Measurements from ENCODE around the gene TRABD2A.
"Not testable (repeated sequence)": the region's sequence is repeated elsewhere in the genome, so short reads cannot be mapped to it uniquely, and the experiment has no call there.

TRABD2A gene, protein sequence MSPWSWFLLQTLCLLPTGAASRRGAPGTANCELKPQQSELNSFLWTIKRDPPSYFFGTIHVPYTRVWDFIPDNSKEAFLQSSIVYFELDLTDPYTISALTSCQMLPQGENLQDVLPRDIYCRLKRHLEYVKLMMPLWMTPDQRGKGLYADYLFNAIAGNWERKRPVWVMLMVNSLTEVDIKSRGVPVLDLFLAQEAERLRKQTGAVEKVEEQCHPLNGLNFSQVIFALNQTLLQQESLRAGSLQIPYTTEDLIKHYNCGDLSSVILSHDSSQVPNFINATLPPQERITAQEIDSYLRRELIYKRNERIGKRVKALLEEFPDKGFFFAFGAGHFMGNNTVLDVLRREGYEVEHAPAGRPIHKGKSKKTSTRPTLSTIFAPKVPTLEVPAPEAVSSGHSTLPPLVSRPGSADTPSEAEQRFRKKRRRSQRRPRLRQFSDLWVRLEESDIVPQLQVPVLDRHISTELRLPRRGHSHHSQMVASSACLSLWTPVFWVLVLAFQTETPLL

DNA sequence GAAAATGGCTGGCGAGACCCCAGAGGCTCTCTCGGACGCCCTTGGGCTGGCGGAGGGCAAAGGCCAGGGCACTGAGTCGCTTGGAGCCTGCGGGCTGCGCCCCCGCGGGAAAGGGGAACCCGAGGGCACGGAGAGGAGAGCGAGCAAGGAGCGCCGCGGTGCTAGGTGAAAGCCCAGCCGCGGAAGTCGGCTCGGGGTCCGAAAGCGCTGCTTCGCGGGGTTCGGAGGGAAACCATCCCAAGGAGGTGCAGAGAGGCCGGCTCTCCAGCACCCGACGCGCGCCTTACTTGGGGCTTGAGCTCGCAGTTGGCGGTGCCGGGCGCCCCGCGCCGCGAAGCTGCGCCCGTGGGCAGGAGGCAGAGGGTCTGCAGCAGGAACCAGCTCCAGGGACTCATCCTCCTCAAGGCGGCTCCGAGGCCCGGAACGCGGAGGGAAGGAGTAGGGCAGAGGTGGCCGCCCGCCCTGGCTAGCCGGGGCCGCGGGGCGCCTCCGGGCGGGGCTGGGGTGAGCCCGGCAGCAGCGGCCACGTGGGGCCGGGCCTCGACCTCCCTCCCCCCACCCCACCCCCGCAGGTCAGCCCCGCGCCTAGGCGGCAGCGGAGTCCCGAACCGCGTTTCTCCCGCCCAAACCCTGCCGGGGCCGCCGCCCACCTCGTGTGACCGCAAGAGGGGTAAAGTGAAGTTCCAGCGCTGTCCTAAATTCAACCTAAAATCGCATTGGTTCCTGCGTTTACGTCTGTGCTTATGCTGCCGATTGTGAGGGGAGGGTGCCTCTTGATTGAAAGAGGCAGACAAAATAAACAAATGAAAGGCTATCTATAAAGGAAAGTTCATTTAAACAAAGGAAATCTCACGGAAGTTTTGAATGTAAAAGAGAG is at the start of gene TRABD2A:
TRABD2A (minus strand) TSS at position 440 of the 877 bp plus-strand sequence; CDS start at position 395, 45 bp downstream.
- no peak for DNase-seq

DNA sequence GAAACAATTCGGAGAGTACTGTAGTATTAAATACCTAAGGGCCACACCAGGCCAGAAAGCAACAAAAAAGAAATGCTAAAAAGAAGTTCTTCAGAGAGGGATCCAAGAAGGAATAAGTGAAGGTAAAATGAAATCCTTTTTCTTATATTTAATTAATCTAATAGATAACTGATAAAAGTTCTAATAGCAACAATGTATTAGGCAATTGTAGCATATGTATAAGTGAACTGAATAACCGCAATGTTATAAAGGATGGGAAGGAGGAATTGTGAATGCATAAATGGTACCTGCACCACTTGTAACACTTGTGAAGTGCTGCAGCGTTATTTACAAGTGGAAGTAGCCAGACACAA is 46.4 kb upstream of the TRABD2A start:
- DNase-seq = no peak

DNA sequence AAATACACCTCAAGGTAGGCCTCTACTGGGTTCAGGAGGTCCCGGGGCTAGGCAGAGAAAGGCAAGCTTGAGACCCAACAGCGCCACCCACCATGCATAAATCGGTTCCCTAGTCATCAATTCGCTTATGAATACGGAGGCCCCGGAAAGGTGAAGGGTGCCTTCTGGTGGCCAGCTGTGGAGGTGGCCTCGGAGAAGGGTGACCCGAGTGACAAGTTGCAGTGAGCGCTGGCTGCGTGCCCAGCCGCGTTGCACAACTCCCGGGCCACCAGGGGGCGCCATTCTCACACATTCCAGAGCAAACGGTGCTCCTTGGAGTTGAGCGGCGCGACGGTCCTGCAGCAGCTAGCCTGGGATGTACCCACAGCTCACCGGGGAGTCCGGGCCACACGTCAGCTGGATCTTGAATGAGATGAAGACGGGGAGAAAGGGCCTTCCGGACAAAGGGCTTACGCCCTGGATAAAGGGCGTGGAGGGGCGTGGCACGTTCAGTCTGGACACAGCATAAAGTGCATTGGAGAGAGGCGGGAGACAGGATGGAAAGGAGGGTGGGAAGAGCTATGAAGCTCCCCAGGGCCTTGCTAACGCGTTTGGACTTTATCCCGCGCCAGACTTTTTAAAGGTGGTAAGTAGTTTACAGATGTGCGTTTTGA is 45.0 kb upstream of the TRABD2A start:
- peak; percentile 92 for DNase-seq

DNA sequence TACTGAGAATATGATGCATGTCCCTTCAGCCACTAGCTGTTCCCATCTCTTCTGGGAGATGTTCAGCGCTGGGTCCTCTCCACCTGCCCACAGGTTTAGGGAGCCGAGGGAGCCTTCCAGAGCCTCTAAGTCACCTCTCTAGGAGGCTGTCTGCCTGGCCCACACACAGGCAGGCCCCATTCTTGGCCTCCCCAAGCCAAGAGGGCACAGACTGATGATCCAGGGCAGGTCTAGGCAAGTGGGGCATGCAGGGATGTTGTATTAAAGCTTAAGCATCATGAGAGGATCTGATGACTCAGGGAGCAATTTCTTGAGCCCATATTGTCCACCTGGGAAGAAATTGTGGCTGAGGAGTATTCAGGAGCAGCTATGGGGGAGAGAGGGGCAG is 44.4 kb upstream of the TRABD2A start:
- DNase-seq = no peak

DNA sequence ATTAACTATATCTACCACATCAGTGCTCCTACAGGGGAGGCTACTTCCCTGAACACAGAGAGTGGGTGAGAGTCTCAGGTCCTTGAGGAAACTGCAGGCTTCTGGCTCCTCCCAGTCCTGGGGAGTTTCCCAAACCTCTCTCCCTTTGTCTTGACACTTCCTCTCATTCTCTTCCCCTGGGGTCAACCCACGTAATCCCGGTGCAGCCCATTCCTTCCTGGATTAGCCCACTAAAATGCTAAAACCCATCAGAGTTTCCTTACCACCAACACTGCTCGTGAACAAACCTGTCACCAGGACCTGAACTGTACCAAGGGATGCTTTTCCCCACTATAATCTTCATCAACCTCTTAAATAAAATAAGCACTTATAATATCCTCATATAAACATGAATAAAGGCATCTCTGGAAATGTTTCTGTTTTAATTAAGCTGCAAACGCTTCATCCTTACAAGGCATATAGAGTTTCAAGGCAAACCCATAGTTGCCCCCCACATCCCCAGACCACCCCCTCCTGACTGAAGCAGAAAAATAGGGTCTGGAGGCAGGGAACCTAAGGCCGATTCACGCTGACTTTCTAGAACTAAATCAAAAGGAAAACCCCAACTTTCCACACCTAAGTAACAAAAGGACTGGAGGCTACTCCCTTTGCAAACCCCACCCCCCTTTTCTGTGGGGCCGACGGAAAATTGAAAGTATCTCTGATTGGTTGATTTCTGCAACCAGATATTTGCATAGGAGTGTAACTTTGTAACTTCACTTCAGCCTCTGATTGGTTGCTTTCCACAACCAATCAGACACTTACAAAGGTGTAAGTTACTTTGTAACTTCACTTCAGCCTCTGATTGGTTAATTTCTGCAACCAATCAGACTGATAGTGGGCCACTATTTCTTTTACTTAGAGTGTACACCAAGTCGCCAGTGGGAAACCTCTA is 43.6 kb upstream of the TRABD2A start:
- DNase-seq = no peak

DNA sequence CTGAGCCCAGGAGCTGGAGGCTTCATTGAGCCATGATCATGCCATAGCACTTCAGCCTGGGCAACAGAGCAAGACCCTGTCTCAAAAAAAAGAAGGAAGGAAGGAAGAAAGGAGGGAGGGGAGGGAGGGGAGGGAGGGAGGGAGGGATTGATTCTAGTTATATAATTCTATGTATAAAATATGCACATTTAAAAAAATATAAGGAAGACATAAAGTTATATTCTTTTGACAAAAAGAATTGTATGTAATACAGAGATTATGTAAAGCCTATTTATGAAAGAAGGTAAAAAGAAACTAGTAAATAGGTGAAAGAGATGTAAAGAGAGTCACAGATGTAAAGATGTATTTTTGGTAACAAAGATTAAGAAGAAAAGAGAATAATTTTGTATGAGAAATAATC is 42.1 kb upstream of the TRABD2A start:
- DNase-seq = no peak

DNA sequence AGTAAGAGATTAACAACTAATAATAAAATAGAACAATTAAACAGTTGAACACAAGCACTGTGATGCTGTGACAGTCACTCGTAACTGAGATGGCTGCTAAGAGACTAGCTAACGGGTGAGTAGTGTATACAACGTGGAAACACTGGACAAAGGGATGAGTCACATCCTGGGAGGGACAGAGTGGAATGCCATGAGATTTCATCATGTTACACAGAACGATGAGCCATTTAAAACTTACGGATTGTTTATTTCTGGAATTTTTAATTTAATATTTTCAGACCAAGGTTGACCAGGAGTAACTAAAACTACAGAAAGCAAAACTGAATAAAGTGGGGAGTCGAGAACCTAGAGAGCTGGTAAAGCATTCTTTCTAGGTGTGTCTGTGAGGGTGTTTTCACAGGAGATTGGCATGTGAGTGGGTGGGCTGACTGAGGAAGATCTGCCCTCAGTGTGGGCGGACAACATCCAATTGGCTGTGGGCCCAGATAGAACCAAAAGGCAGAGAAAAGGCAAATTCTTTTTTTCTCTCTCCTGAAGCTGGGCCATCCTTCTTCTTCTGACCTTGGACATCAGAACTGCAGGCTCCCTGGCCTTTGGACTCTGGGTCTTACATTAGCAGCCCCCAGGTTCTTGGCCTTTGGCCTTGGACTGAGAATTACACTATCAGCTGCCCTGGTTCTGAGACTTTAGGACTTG is 39.1 kb upstream of the TRABD2A start:
- DNase-seq = no peak

DNA sequence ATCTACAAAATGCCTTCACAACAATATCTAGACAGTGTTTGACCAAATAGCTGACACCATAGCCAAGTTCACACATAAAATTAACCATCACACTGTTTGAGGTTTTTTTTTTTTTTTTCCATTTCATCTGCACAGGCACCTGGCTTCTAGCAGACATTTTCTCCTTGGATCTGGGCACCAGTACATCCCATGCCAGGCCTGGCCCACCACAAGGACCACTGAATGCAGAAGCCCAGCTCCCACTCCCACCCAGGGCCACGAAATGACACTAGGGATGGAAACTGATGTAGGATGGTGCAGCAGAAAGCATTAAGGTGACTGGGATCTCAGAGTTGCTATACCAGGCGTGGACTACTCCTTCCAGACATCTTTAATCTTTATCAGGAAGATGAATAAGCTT is 37.5 kb upstream of the TRABD2A start:
- no peak for DNase-seq

DNA sequence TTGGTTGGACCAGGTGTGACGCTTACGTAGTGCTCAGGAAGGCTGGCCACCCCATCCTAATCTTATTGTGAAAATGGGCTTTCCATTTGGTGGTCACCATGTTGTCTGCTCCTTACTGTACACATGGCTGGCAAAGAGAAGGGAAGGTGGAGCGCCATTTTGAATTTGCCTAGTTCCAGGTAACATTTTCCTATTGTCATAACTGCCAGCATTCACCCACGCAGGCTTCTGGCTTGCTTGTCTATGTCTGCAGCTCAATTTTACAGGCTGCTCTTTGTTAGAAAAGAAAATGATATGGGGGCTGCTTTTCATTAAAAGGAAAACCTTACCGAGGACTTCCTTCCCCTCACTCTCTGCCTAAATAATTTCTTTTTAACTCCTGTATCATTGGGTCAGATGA is 36.9 kb upstream of the TRABD2A start:
- not testable (repeated sequence) for DNase-seq

DNA sequence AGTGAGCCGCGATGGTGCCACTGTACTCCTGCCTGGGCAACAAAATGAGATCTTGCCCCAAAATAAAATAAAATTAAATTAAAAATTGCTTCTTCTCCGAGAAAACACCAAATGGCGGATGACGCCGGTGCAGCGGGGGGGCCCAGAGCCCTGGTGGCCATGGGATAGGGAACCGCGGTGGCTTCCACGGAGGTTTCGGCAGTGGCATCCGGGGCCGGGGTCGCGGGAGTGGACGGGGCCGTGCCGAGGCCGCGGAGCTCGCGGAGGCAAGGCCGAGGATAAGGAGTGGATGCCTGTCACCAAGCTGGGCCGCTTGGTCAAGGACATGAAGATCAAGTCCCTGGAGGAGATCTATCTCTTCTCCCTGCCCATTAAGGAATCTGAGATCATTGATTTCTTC is 34.8 kb upstream of the TRABD2A start:
- DNase-seq = not testable (repeated sequence)

DNA sequence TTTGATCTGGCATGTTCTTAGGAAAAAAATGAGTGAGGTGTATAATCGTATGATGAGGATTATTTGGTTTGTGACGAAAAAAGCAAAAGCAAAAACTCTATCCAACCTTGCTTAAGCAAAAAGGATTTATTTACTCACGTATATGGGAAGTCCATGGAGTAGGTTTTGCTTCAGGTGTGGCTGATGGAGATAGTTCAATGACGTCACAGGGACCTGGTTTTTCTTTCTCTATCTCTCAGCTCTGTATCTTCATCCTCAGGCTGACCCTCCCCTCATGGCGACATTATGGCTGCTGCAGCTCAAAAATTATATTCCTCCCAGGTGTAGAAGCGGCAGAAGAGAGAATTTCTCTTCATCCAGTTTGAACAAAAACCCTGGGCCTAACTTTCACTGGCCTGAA is 33.5 kb upstream of the TRABD2A start:
- no peak for DNase-seq

DNA sequence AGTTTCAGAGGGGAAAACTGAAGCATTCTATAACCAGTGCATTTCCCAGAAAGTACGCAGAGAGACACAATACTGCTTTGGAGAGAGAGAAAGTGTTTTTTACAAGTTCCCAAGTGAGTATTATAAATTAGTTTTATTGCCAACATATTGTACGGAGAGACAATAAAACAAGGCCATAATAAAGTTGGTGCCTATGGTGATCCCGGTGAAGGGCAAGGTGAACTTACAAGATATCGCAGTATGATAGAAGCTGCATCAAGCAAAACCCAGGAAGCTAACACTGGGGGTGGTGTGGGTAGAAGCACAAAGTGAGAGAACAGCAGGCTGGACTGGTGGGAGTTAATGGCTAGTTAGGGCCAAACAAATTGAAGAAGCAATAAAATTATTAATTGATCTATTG is 32.1 kb upstream of the TRABD2A start:
- no peak for DNase-seq

DNA sequence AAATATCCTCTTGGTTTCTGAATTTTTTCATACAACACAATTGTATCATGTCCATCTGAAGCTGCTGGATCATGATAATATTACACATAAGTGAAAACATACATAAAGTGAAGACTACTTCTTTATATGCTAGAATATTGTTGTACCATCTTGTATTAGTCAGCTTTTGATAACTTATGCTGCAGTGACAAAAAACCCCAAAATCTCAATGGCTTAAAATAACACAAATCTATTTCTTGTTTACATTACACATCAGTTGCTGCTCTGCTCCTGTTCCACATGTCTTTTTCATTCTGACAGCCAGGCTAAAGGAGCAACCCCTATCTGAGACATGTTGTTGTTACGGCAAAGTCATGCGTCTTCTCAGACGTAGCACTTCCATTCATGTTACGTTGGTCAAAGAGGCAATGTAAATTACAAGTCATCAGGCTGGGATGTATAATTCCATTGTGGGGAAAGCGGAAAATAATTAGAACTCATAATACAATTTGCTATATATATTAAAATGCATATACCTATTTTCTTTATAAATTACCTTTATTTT is 30.3 kb upstream of the TRABD2A start:
- no peak for DNase-seq

DNA sequence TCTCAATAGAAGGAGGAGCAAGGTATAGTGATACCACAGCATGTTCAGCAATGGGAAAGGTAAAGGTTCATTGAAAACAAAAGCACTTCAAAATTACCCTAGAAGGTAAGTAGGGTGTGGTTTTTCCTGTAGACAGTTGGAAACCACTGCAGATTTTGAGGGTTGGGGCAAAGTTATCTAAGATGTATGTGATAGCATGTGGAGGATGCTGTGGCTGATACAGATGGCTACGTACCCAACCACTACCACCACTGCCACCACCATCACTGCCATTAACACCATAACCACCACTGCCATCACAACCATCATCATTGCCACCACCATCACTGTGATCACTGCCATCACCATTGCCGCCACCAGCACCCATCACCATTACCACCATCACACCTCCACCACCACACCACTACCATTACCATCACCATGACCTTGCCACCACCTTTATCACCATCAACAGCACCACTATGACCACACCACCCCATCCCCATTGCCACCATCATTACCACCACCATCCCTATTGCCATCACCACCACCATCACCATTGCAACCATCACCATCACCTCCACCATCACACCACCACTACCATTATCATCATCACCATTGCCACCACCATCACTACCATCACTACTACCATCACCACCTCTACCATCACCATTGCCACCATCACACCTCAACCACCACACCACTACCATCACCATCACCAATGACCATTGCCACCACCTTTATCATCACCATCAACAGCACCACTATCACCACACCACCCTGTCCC is 28.2 kb upstream of the TRABD2A start:
- DNase-seq = no peak

DNA sequence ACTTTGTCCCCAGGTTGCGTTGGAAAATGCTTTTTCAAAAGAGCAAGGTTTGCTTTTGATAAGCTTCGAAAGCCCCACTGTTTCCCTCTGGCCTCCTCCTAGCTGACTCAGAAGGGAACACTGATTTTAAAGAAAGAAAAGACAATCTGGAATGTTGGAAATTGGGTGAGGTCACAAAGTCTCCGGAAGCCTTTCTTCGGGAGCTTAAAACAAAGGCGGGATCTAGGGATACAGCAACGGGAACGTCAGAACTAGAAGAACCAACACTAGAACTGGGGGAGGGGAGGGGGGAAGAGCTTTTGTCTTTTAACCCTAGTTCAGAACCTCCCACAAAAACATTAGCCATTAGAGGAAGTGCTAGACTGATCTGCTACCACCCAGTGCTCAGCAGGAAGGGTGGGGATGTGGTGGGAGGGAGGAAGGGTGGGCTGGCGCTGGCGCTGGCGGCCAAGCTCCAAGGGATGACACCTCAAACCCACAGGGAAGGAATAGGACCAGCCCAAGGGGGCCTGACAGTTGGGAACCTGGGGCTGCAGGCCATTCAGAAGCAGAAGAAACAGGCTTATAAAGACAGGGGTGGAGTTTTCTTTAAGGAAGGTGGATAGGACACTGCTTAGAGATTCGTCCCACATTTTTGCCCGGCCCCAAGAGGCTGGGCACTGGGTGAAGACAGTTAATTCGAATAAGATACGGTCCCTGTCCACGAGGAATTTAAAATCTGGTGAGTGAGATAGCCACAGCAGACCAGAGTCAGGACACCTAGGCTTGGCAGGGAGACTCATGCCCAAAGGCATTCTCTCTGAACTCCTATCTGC is 26.2 kb upstream of the TRABD2A start:
- no peak for DNase-seq

DNA sequence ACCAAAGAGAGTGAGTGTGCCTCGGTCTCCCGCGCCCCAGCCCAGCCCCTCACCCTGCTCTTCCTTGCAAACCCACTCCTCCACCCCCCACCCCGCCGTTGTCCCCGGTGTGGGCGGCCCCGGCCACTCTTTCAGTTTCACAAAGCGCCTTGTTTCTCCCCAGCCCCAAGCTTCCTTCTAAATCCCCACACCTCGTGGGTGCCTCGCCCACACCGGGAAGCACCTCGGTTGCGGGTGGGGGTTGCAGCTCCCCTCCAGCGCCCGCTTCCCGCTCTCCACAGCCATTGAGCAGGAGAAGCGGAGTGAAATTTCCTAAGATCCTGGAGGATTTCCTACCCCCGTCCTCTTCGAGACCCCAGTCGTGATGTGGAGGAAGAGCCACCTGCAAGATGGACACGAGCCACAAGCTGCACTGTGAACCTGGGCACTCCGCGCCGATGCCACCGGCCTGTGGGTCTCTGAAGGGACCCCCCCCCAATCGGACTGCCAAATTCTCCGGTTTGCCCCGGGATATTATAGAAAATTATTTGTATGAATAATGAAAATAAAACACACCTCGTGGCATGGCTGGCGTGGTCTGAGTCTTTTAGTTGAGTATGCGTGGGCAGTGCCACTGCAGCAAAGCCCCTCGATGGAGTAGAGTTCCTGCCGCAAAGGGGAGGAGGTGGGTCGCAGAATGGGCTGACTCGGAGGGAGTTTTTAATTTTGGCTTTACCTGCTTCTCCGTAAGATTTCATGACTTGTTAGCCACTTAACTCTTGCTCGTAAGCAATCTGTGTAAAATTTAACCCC is 25.4 kb upstream of the TRABD2A start:
- no peak for DNase-seq

DNA sequence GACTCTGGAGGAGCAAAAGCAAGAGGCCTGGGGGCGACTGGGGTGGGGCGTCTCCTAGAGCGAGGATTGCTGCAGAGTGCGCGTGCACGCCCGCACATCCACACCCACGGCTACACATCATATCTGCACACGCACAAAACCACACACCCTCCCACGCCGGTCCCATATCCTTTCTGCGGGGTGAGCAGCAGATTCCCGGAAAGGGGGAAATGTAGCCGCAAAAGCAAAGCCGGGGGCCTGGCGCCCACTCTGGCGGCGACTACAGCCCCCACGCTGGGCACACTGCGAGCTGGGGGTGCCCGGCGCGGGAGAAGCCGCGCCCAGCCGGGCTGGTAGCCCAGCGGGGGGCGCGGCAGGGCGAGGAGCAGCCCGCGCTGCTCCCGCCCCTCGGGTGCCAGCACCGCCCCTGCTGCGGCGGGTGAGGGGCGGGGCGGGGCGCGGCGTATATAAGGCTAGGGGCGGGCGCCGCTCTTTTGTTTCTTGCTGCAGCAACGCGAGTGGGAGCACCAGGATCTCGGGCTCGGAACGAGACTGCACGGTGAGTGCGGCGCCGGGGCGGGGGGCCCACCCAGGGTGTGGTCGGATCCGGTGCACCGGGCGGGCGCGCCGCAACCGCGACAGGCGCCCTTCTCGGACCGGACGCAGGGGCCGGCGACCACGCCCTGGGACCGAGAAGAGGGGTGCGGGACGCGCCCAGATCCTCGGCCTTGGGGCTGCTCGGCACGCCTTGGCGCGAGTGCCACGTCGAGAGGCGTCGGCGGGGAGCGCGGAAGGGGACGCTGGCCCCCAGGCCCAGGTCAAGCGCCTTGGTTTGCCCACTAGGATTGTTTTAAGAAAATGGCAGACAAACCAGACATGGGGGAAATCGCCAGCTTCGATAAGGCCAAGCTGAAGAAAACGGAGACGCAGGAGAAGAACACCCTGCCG is 24.6 kb upstream of the TRABD2A start, which contains the start of gene TMSB10:
TMSB10 (plus strand) TSS at position 476 of the 927 bp plus-strand sequence.
- DNase-seq = peak; percentile 33

Measured in NCI-H510A (cell line).